HG02840 (cell line): ENCODE measurements around the gene FGGY.

ENCODE experiments used
- ATAC-seq: cut with Tn5 transposase; IDR thresholded peaks from one replicate; pipeline ENCODE4 v1.9.1; 2021; ENCODE audit warnings: mild to moderate bottlenecking, moderate library complexity, moderate number of reproducible peaks; ENCODE audit not compliant: unreplicated experiment, low FRiP score

Gene FGGY

GRCh38 chr1:59409549-59409948, 112.7 kb downstream of the FGGY start:
- ATAC-seq: no peak

GRCh38 chr1:59409986-59410385, 113.1 kb downstream of the FGGY start:
- ATAC-seq: no peak

DNA sequence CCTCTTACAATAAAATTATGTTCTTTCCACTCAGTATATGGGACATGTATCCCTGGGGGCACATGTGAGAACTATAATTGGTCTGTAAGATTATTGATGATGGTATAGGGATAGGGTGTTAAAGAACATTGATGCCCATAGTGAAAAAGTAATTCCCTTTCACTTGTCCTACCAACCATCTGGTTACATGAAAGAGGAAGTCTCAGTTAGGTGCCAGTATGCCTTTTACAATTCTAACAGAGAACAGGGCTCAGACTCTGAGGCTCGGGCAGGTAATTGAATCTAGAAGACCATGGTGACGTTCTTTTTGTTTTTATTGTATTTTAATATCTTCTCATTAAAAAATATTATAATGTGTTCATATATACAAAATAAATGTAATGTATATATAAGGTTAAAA, 113.6 kb downstream of the FGGY start:
- no peak for ATAC-seq

DNA sequence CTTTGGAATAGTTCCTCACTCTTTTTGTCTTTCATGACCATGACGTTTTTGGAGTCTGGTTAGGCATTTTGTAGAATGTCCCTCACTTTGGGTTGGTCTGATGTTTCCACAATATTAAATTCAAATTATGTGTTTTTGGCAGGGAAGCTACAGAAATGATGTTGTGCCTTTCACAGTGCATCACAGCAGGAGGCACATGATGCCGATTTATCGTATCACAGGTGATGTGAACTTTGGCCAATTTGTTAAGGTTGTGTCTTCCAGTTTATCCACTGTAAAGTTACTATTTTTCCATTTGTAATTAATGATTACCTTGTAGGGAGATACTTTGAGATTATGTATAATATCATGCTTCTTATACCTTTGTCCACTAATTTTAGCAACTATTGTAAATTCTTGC, 114.3 kb downstream of the FGGY start:
- no peak for ATAC-seq

- ATAC-seq: no peak
Observed at GRCh38 chr1:59412718-59413326, 115.9 kb downstream of the FGGY start.

DNA sequence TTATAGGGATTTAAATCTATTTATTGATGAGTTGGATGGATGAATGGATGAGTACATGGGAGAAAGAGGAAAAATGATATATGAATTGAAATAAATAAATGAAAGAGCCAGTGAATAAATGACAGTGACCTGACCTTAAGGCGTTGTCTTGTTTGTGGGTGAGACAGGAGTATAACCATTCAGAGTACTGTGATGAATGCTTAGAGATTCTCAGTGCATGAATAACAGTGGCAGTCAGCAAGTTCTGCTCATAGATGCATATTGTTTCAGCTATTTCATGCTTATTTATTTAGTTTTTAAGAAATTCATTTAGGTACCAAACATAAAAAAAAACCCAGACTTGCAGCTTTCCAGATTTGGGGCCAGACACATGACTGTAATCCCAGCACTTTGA, 116.4 kb downstream of the FGGY start:
- no peak for ATAC-seq

GRCh38 chr1:59414406-59415133, 117.7 kb downstream of the FGGY start:
- ATAC-seq: no peak

DNA sequence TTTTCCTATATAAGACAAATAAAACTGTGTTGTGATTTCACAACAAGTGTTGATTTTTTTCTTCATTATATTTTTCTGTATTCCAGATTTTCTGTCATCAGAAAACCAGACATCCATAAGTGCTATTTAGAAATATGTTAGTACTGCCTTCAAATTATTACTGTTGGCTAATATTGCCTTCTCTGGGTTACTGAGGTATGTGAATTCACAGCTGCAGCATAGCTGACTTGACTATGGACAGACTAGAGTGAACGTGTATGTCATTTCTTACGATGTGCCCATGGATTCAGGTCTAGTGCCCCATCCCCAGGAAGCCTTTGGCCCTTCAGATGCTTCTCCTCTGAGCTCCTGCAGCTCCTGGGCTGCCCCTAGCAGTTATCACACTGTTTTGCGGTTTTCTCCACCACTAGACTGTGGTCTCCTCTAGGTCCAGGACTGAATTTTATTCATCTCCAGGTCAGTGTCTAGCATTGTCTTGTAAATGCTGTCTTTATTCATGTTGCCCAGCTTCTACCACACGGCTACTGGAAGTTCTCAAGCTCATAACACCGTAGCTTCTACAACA, 118.5 kb downstream of the FGGY start:
- no peak for ATAC-seq

DNA sequence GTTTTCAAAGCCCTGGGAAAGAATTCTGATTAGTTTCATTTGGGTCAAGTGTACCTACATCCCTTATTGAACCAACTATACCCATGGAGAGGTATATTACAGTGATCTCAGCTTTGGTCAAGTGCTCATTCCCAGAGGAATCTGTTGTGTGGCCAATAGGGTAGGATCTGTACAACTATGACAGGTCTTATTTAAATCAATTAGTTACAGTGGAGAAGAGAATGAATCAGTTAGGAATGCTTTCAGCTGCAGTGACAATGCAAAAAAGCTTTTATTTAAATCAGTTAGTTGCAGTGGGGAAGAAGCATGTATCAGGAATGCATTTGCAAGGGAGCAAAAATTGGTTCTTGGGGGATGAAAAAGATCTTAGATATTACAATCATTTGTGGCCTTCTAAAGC, 119.0 kb downstream of the FGGY start:
- no peak for ATAC-seq

GRCh38 chr1:59417406-59417805, 120.5 kb downstream of the FGGY start:
- ATAC-seq: no peak

DNA sequence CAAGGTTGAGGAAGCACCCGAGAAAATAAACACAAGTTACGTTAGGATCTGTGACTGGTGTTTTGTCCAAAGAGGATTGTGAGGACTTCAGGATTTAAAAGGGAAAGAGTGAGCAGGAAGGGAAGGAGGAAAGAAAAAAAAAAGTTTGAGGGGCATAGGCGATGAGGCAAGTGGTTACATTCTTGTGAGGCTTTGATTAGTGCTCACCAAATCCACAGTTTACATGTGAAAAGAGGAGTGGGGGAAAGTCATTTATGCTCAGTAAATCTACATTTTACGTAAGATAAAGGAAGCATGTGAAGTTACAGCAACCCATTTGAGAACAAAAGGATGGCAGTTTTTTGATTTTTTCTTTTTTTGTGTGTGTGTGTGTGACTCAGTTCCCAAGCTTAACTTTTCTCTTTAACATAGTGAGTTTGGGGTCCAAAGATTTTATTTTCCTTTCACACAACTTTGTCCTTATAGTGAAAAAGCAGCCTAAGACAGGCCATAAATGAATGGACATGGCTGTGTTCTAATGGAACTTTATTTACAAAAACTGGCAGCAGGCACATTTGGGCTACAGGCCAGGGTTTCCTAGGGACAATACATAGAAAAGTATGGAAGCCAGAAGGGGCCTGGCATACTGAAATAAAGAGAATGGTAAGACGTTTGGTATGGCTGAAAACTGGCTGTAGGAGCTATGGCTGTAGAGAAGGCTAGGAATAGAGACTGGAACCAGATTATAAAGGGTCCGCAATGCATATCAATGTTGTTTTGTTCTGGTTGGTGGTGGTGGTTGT, 121.7 kb downstream of the FGGY start:
- ATAC-seq: no peak

- ATAC-seq: no peak
Observed at GRCh38 chr1:59419361-59420140, 122.7 kb downstream of the FGGY start.

DNA sequence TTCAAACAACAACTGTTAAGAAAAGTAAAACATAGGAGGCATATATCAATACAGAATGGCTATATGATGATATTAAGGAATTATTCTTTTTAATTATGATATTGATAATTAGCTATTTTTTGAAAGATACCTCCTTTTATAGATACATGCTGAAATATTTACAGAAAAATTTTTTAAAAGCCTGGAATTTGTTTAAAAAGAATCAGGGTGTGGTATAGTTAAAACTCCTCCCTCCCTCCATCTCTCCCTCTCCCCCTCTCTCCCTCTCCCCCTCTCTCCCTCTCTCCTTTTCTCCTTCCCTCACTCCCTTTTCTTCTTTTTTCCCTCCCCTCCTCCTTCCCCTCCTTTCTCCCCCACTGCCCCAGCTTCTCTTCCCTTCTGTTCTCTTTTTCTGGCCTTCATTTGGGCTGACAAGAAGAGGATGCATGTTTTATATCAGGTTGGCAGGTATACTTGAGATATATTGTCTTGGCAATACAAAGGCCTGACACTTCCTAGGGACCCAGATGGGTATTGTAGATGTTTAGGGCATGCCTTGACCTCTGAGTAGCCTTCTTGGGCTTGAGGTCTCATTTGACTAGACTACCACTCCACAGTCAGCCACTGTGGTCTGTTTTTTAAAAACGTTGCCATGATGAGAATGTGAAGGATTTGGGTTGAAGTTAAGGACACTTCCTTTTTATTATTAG, 124.5 kb downstream of the FGGY start:
- no peak for ATAC-seq

GRCh38 chr1:59422921-59423575, 126.2 kb downstream of the FGGY start:
- no peak for ATAC-seq

DNA sequence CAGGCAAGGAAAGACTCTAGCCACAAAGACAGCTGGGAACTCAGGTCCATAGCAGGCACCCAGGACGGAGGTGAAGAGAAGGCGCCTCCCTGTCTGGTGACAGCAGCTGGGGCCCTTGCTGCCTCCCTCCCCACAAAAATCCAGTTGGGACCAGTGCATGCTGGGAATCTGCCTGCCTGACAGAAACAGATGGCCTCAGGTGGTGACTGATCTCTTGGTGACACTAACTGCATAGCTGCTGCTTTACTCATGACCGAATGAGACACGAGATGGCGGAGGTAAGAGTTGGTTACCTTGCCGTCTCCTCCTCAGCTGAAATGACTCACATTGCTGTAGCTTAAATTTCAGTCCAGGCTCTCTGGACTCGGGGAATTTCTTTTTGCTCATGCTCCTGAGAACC, 130.3 kb downstream of the FGGY start:
- no peak for ATAC-seq

- no peak for ATAC-seq
Observed at GRCh38 chr1:59427784-59428183, 130.9 kb downstream of the FGGY start.

DNA sequence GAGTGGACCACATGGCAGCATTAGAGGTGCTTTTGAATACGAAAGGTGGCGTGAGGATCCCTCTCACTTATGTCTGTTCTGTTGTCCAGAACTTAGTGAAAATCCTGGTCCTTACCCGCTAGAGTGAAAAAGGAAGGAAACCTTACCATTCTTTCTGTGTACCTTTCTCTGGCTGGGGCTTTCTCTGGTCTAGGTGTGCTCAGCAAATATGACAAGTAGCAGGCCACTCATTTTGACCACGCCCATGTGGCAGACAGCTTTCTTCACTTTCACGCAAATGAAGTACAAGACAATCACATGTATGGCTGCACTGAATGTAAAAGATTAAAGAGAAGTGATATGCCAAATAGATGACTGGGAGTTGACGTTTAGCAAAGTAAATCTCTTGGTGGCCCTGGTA, 131.9 kb downstream of the FGGY start:
- no peak for ATAC-seq

DNA sequence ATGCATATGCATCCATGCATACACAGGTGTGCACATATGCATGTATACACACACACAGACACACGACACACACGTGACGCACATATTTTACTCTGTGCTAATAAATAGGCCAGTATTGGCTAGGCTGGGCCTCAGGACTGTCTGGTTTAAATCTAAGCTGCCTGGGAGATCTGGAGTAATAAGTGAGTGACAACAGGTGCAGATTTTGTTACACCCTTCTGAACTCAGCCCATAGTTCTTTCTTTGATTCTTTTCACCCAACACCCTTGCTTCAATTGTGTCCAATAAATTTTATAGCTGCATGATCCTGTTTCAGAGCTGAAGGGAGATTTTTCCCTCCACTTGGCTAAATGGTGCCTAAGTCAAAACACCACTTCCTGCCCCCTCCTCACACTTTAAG, 132.8 kb downstream of the FGGY start:
- no peak for ATAC-seq

GRCh38 chr1:59431566-59432294, 134.8 kb downstream of the FGGY start:
- no peak for ATAC-seq
